Keratinocyte (primary cell): ENCODE data around the gene PLB1. TPM values are rescaled to one million over a fixed set of nuclear protein-coding genes. Genes with fewer than 3 reads are reported as not detected.

ENCODE experiments used
- DNase-seq: peaks from one replicate; pipeline ENCODE4 v3.0.0-alpha.2; 2011; ENCODE audit warnings: low read depth, missing footprints, low spot score
- FAIRE-seq: peaks from 2 replicates; lab custom pipeline; 2011; peaks lifted over from hg19 to GRCh38; lab: Jason Lieb, UNC
- H2AFZ ChIP-seq: 2 replicates; pipeline ENCODE4 v1.6.0; 2012; ENCODE audit warnings: low read length, control low read depth, inconsistent platforms; ENCODE audit not compliant: control insufficient read depth
- H3K27ac ChIP-seq: 2 replicates; pipeline ENCODE4 v1.5.1; 2011; ENCODE audit warnings: low read length; ENCODE audit not compliant: control insufficient read depth, insufficient read depth
- H3K27me3 ChIP-seq: 3 replicates; pipeline ENCODE4 v1.6.0; 2011; ENCODE audit warnings: low read length; ENCODE audit not compliant: control insufficient read depth, insufficient read depth; ENCODE audit errors: extremely low read depth
- H3K36me3 ChIP-seq, 2 experiments: 2 replicates in 1 of 2; 3 replicates in 1 of 2; pipeline ENCODE4 v1.5.1; 2011; ENCODE audit warnings: low read length in 2 of 2, mild to moderate bottlenecking in 1 of 2; ENCODE audit not compliant: control insufficient read depth in 2 of 2, insufficient read depth in 2 of 2; ENCODE audit errors: extremely low read depth in 1 of 2
- H3K4me1 ChIP-seq: 3 replicates; pipeline ENCODE4 v1.5.1; 2011; ENCODE audit warnings: low read length; ENCODE audit not compliant: control insufficient read depth, insufficient read depth; ENCODE audit errors: extremely low read depth
- H3K4me2 ChIP-seq: 3 replicates; pipeline ENCODE4 v1.6.0; 2011; ENCODE audit warnings: low read depth, low read length; ENCODE audit not compliant: control insufficient read depth, insufficient read depth; ENCODE audit errors: extremely low read depth
- H3K4me3 ChIP-seq, 3 experiments: fragments of 200-600 bp in 1 of 3; sonication (generic) in 1 of 3; 2 replicates in 2 of 3; 3 replicates in 1 of 3; pipeline ENCODE4 v1.5.1; 2011 to 2016; ENCODE audit warnings: low read length in 3 of 3, mild to moderate bottlenecking in 3 of 3, control low read depth in 2 of 3, inconsistent platforms in 1 of 3, low read depth in 1 of 3, mixed read lengths in 1 of 3, mixed run types in 1 of 3, moderate library complexity in 1 of 3; ENCODE audit not compliant: control insufficient read depth in 2 of 3, insufficient read depth in 2 of 3; ENCODE audit errors: extremely low read depth in 1 of 3
- H3K79me2 ChIP-seq: 2 replicates; pipeline ENCODE4 v1.6.0; 2012; ENCODE audit warnings: low read length; ENCODE audit not compliant: control insufficient read depth, insufficient read depth
- H3K9ac ChIP-seq: 3 replicates; pipeline ENCODE4 v1.6.0; 2011; ENCODE audit warnings: low read length; ENCODE audit not compliant: control insufficient read depth, insufficient read depth; ENCODE audit errors: extremely low read depth
- H3K9me1 ChIP-seq: 3 replicates; pipeline ENCODE4 v1.6.0; 2011; ENCODE audit warnings: low read length; ENCODE audit not compliant: control insufficient read depth, insufficient read depth; ENCODE audit errors: extremely low read depth
- H3K9me3 ChIP-seq: 2 replicates; pipeline ENCODE4 v1.5.1; 2012; ENCODE audit warnings: low read depth, low read length; ENCODE audit not compliant: control insufficient read depth
- H4K20me1 ChIP-seq: 3 replicates; pipeline ENCODE4 v1.6.0; 2011; ENCODE audit warnings: low read length; ENCODE audit not compliant: control insufficient read depth, insufficient read depth; ENCODE audit errors: extremely low read depth
- EZH2 ChIP-seq: IDR thresholded peaks from one replicate; pipeline ENCODE4 v1.6.1; 2012; ENCODE audit warnings: inconsistent platforms, mild to moderate bottlenecking, low read length, moderate library complexity
- dilution Hi-C: fragments of 300-500 bp; cut with MboI; formaldehyde crosslinking; loops from one replicate; pipeline ENCODE4 v1.7.0; 2020; ENCODE audit warnings: low sequenced_read_pairs; ENCODE audit not compliant: extremely low pct_ligation_motif_present
- polyA plus RNA-seq, 5 experiments: library from polyadenylated mRNA; depleted of rRNA in 3 of 5; stranded (reverse) in 3 of 5; stranded (forward) in 1 of 5; unstranded in 1 of 5; fragments of >200 nt; gene quantifications; 1 replicate in 1 of 5; 2 replicates in 3 of 5; 3 replicates in 1 of 5; pipeline versions ENCODE4 v1.2.1 to v1.2.3, GENCODE V29; 2011 to 2012; ENCODE audit warnings: missing spikeins in 2 of 5, low read depth in 1 of 5, low replicate concordance in 1 of 5
- TF ChIP-seq, protein P1 (sequence below), 3 experiments: IDR thresholded peaks in 1 of 3; conservative IDR thresholded peaks in 1 of 3; optimal IDR thresholded peaks in 1 of 3; 2 replicates in 2 of 3; 3 replicates in 1 of 3; pipeline versions ENCODE3 to v1.5.1; 2011; ENCODE audit warnings: low read length in 3 of 3, mild to moderate bottlenecking in 3 of 3, moderate library complexity in 2 of 3, control low read depth in 1 of 3, inconsistent platforms in 1 of 3; ENCODE audit not compliant: insufficient read depth in 2 of 3; ENCODE audit errors: extremely low read depth in 1 of 3

The PLB1 gene
- polyA plus RNA-seq, 1 donor (not counting 4 experiments of a cell fraction or from before 2014, with no cell fraction given): 6.7 TPM

DNA sequence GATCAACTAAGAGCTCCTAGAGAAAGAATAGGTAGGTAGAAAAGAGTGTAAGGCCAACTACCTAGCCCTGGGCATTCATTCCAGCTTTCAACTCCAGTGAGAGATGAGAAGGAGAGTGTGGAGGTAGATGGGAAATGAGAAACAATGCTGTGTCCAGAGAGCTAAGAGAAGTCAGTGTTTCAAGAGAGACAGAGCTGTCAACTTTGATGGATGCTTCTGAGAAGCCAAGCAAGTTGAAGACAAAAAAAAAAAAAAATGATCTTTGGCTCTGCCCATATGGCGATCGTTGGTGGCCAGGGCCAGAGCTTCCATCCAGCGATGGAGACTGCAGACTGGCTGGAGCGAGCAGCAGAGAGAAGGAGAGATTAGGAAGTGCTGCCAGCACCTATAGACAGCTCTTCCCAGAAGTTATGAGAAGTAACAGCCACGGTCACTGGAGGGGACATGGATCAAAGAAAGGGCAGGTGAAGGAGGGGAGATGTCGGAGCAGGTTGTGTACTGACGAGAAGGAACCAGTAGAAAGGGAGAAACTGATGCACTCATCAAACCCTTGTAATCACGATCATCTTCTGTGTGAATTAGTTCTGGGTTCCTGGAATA lies 143.3 kb downstream of the PLB1 start:
- Histone ChIP-seq H3K27ac (no peak overlapping the region), H3K4me3 (no peak overlapping the region), H3K9ac (no peak overlapping the region), H4K20me1 (no peaks in the 10 kb centered on the region), H2AFZ (no peak overlapping the region), H3K9me3 (no peaks in the 10 kb centered on the region), H3K79me2 (no peaks in the 10 kb centered on the region), H3K4me2 (no peak overlapping the region), H3K27me3 (no peaks in the 10 kb centered on the region), H3K36me3 (no peaks in the 10 kb centered on the region), H3K4me1 (peaks cover 16% of the 10 kb centered on the region), H3K9me1 (no peaks in the 10 kb centered on the region)
- dilution Hi-C loops: no loop called here
- DNase-seq: no peak
- TF ChIP-seq, protein P1, sequence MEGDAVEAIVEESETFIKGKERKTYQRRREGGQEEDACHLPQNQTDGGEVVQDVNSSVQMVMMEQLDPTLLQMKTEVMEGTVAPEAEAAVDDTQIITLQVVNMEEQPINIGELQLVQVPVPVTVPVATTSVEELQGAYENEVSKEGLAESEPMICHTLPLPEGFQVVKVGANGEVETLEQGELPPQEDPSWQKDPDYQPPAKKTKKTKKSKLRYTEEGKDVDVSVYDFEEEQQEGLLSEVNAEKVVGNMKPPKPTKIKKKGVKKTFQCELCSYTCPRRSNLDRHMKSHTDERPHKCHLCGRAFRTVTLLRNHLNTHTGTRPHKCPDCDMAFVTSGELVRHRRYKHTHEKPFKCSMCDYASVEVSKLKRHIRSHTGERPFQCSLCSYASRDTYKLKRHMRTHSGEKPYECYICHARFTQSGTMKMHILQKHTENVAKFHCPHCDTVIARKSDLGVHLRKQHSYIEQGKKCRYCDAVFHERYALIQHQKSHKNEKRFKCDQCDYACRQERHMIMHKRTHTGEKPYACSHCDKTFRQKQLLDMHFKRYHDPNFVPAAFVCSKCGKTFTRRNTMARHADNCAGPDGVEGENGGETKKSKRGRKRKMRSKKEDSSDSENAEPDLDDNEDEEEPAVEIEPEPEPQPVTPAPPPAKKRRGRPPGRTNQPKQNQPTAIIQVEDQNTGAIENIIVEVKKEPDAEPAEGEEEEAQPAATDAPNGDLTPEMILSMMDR (optimal IDR thresholded peaks at IDR 0.05 in 1 of 3, IDR thresholded peaks at IDR 0.05 in 1 of 3, conservative IDR thresholded peaks at IDR 0.05 in 1 of 3; ENCODE audit: extremely low read depth in 1 of 3, insufficient read depth in 2 of 3, low read length in 3 of 3): no peak
- TF ChIP-seq EZH2: no peak
- no peak for FAIRE-seq

DNA sequence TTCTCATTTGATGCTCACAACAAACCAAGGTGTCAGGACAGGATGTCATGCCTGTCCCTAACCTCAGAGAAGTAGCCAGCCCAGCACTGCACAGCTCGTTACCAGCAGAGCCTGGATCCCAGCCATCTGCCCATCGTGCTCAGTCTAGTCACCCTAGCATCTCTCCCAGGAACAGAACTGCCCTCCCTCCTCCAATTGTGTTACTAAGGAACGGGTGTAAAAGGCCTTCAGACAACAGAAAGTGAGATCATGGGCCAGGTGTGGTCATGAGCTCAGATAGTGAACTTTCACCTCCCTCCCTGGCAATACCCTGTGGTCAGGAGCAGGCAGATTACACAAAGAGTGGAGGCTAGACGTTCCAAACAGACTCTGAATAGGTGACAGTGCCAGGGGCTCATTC lies 144.0 kb downstream of the PLB1 start:
- FAIRE-seq: no peak
- dilution Hi-C loops: no loop called here
- Histone ChIP-seq H3K4me1 (peaks cover 19% of the 10 kb centered on the region), H3K27me3 (no peaks in the 10 kb centered on the region), H3K36me3 (no peaks in the 10 kb centered on the region), H3K9me3 (no peaks in the 10 kb centered on the region), H3K27ac (no peak overlapping the region), H2AFZ (no peak overlapping the region), H3K4me3 (no peak overlapping the region), H4K20me1 (no peaks in the 10 kb centered on the region), H3K9ac (no peak overlapping the region), H3K9me1 (no peaks in the 10 kb centered on the region), H3K4me2 (no peak overlapping the region), H3K79me2 (no peaks in the 10 kb centered on the region)
- DNase-seq: no peak
- no peak for TF ChIP-seq EZH2
- TF ChIP-seq, protein P1 (optimal IDR thresholded peaks at IDR 0.05 in 1 of 3, IDR thresholded peaks at IDR 0.05 in 1 of 3, conservative IDR thresholded peaks at IDR 0.05 in 1 of 3; ENCODE audit: extremely low read depth in 1 of 3, insufficient read depth in 2 of 3, low read length in 3 of 3): no peak
